Measurements from ENCODE around the gene TUBG2. TPM values are rescaled to one million over a fixed set of nuclear protein-coding genes. Genes with fewer than 3 reads are reported as not detected.

The TUBG2 gene
- total RNA-seq, 3 donors from 2014 or later, result 1.8 to 24.9 (median 6.1) TPM

- no peak for TF ChIP-seq CTCF (IDR thresholded peaks at IDR 0.05)
- Histone ChIP-seq H3K36me3 (ENCODE audit: low read depth) (no peaks in the 10 kb centered on the region), H3K9me3 (no peaks in the 10 kb centered on the region), H3K4me1 (ENCODE audit: low read depth) (peaks cover 38% of the 10 kb centered on the region), H3K4me3 (no peak overlapping the region)
- ATAC-seq (no peak), DNase-seq (peak in 1 of 3 donors; percentile 49)
- intact Hi-C loops (cut with DNase I, micrococcal nuclease), result loop anchor here in 1 of 2 donors (10.0 kb wide), 1 partner anchor 96 kb away; the partner anchor contains the start of gene PSMC3IP
Observed at GRCh38 chr17:42670789-42671657, 11.9 kb downstream of the TUBG2 start.

- H3K4me3 ChIP-seq, result no peak overlapping the region
- no peak for DNase-seq
- intact Hi-C loops (cut with DNase I, micrococcal nuclease), result loop anchor here in 1 of 2 donors (10.0 kb wide), 1 partner anchor 97 kb away; the partner anchor contains the start of gene PSMC3IP
- TF ChIP-seq CTCF (IDR thresholded peaks at IDR 0.05), result no peak
- H3K4me1 ChIP-seq (ENCODE audit: low read depth), result peaks cover 36% of the 10 kb centered on the region
- no peaks in the 10 kb centered on the region for H3K36me3 ChIP-seq (ENCODE audit: low read depth)
- ATAC-seq, result no peak
- H3K9me3 ChIP-seq, result no peaks in the 10 kb centered on the region
Observed at GRCh38 chr17:42672038-42672437, 13.0 kb downstream of the TUBG2 start.

- no peak for TF ChIP-seq CTCF (IDR thresholded peaks at IDR 0.05)
- Histone ChIP-seq H3K4me3 (no peak overlapping the region), H3K36me3 (ENCODE audit: low read depth) (no peaks in the 10 kb centered on the region), H3K9me3 (no peaks in the 10 kb centered on the region), H3K4me1 (ENCODE audit: low read depth) (peaks cover 32% of the 10 kb centered on the region)
- DNase-seq (peak in 1 of 3 donors; percentile 49), ATAC-seq (no peak)
- intact Hi-C loops (cut with DNase I, micrococcal nuclease), result loop anchor here in 1 of 2 donors (10.0 kb wide), 1 partner anchor 99 kb away; the partner anchor contains the start of gene PSMC3IP
Observed at GRCh38 chr17:42673266-42673884, 14.3 kb downstream of the TUBG2 start.

- Histone ChIP-seq H3K36me3 (ENCODE audit: low read depth) (no peaks in the 10 kb centered on the region), H3K4me3 (no peak overlapping the region), H3K9me3 (no peaks in the 10 kb centered on the region), H3K4me1 (ENCODE audit: low read depth) (peaks cover 38% of the 10 kb centered on the region)
- ATAC-seq (no peak), DNase-seq (peak in 2 of 3 donors; percentile 60 to 71)
- intact Hi-C loops (cut with DNase I, micrococcal nuclease), result loop anchor here in 1 of 2 donors (10.0 kb wide), 1 partner anchor 99 kb away; the partner anchor contains the start of gene PSMC3IP
- peak; percentile 23 for TF ChIP-seq CTCF (IDR thresholded peaks at IDR 0.05)
Observed at GRCh38 chr17:42673885-42674754, 15.0 kb downstream of the TUBG2 start.

GRCh38 chr17:42674755-42675347, 15.8 kb downstream of the TUBG2 start:
- TF ChIP-seq CTCF (IDR thresholded peaks at IDR 0.05), result no peak
- DNase-seq (peak in 1 of 3 donors; percentile 56), ATAC-seq (no peak)
- H3K4me3 ChIP-seq, result no peak overlapping the region
- H3K36me3 ChIP-seq (ENCODE audit: low read depth), result no peaks in the 10 kb centered on the region
- peaks cover 46% of the 10 kb centered on the region for H3K4me1 ChIP-seq (ENCODE audit: low read depth)
- H3K9me3 ChIP-seq, result no peaks in the 10 kb centered on the region
- intact Hi-C loops (cut with DNase I, micrococcal nuclease), result loop anchor here in 1 of 2 donors (10.0 kb wide), 1 partner anchor 100 kb away; the partner anchor contains the start of gene PSMC3IP

Data from mucosa of descending colon (tissue), 3 donors.